ENCODE measurements around the gene DOCK10.

GRCh38 chr2:224915136-224915535 is 127.1 kb downstream of the DOCK10 start:
- TF ChIP-seq CTCF (IDR thresholded peaks at IDR 0.05) (no peak), POLR2A (IDR thresholded peaks at IDR 0.05) (no peak), EP300 (IDR thresholded peaks at IDR 0.05) (no peak), POLR2AphosphoS5 (IDR thresholded peaks at IDR 0.05) (no peak)

All from sigmoid colon (tissue), 4 donors.